Measurements from ENCODE around the gene KCTD15. TPM values are rescaled to one million over a fixed set of nuclear protein-coding genes. Genes with fewer than 3 reads are reported as not detected.

The KCTD15 gene
- total RNA-seq, 1 experiment from 2014 or later: 59.9 TPM

- Histone ChIP-seq H3K9ac (ENCODE audit: extremely low read depth, insufficient read length, low read length) (no peak overlapping the region), H3K27me3 (ENCODE audit: insufficient read depth, low read length) (no peaks in the 10 kb centered on the region), H2AK5ac (ENCODE audit: insufficient read length, low read length) (no peak overlapping the region), H2BK120ac (ENCODE audit: low read depth, low read length, poor library complexity, severe bottlenecking) (no peak overlapping the region), H3K56ac (ENCODE audit: insufficient read length, low read depth, low read length) (no peak overlapping the region), H3K23ac (ENCODE audit: insufficient read length, low read depth, low read length) (no peak overlapping the region), H3K4me1 (ENCODE audit: insufficient read depth, low read length) (no peaks in the 10 kb centered on the region), H4K91ac (ENCODE audit: insufficient read length, low read depth, low read length) (no peak overlapping the region), H4K5ac (ENCODE audit: insufficient read length, low read depth, low read length) (no peak overlapping the region), H3T11ph (ENCODE audit: low read length) (no peak overlapping the region), H3K79me2 (ENCODE audit: insufficient read depth, low read length) (no peaks in the 10 kb centered on the region), H2BK12ac (ENCODE audit: insufficient read length, low read depth, low read length) (no peak overlapping the region), H3K4me2 (ENCODE audit: insufficient read depth, insufficient read length, low read length) (no peak overlapping the region), H3K23me2 (ENCODE audit: insufficient read length, low read depth, low read length, poor library complexity, severe bottlenecking) (no peaks in the 10 kb centered on the region), H3K18ac (ENCODE audit: insufficient read length, low read depth, low read length) (no peak overlapping the region), H4K8ac (replicated peaks; ENCODE audit: insufficient read length, low read depth, low read length) (no peak overlapping the region), H4K20me1 (ENCODE audit: control insufficient read depth, insufficient read depth, insufficient read length) (no peaks in the 10 kb centered on the region), H2BK20ac (ENCODE audit: low read depth, low read length, poor library complexity, severe bottlenecking) (no peak overlapping the region), H2AFZ (ENCODE audit: low read length) (no peak overlapping the region), H3K79me1 (ENCODE audit: insufficient read depth, low read depth, low read length, poor library complexity, severe bottlenecking) (no peaks in the 10 kb centered on the region), H2BK15ac (ENCODE audit: low read depth, low read length) (no peak overlapping the region), H2BK5ac (ENCODE audit: insufficient read length, low read length) (no peak overlapping the region), H3K4ac (ENCODE audit: low read depth, low read length) (no peak overlapping the region), H3K14ac (ENCODE audit: insufficient read depth, low read length) (no peak overlapping the region), H3K9me3 (ENCODE audit: control insufficient read depth, low read depth, low read length) (no peaks in the 10 kb centered on the region), H3K27ac (ENCODE audit: insufficient read length, low read depth, low read length) (no peak overlapping the region)
- no CpG with 5 or more reads among the region's 23 CpGs for WGBS (ENCODE audit: extremely low coverage, insufficient read length, low lambda C conversion rate)
- peaks cover 0 to 8% (median 0%) of the 10 kb centered on the region in 3 experiments; a peak in 3 of 7 replicates for H3K36me3 Mint-ChIP-seq (ENCODE audit: insufficient read depth in 1 of 3, low read depth in 3 of 3)
- H3K4me3 Mint-ChIP-seq: no peak overlapping the region
- H3K27me3 Mint-ChIP-seq (ENCODE audit: low read depth): peaks cover 8% of the 10 kb centered on the region
- H3K27ac Mint-ChIP-seq: no peak overlapping the region
- no peaks in the 10 kb centered on the region for H3K4me1 Mint-ChIP-seq
- no peak for TF ChIP-seq CTCF (conservative IDR thresholded peaks at IDR 0.05)
- DNase-seq: no peak
- H3K9me3 Mint-ChIP-seq: no peaks in the 10 kb centered on the region; a peak in 1 of 5 replicates
Observed at GRCh38 chr19:33772858-33773180, 23.9 kb upstream of the KCTD15 start.

All from H9 (cell line).